GM21737 (cell line): ENCODE results near the gene SRGAP2B.
"Not testable (repeated sequence)": the region's sequence is repeated elsewhere in the genome, so short reads cannot be mapped to it uniquely, and the experiment has no call there.

Source experiments
- ATAC-seq: cut with Tn5 transposase; IDR thresholded peaks from one replicate; pipeline ENCODE4 v1.9.1; 2021; ENCODE audit warnings: mild to moderate bottlenecking, moderate library complexity; ENCODE audit not compliant: unreplicated experiment

Gene SRGAP2B

DNA sequence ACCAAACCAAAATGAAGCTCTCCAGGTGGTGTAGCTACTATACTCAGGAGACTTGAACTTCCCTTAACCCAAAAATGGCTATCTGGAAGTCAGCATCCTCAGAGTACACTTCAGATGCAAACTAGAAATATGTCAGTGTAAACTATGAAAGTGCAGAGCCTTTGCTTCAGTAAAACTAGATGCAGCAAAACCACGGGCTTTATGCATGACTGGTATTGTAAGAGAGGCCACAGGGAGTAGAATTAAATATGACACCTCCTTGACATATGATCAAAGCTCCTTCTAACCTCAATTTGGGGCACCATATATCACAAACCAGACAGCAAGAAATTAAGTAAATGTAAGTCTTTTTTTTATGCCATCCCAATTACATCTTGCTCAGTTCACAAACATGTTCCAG lies 47.6 kb downstream of the SRGAP2B start:
- ATAC-seq: peak; percentile 82

- not testable (repeated sequence) for ATAC-seq
These were observed 49.4 kb downstream of the SRGAP2B start for GRCh38 chr1:145045571-145046273.

DNA sequence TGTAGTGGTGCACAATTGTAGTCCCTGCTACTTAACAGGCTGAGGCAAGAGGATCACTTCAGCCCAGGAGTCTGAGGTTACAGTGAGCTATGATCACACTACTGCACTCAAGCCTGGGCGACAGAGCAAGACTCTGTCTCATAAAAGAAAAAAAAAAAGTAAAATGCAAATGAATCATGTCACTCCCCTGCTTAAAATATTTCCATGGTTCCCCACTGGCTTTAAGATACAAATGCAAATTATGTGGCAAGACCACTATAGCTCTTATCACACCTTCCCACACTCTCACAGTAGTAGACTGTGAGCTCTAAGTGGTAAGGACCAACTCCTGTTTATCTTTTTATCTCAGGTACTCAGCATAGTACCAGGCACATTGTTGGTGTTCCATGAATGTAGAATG lies 53.6 kb downstream of the SRGAP2B start:
- ATAC-seq: not testable (repeated sequence)

- not testable (repeated sequence) for ATAC-seq
These were observed 59.1 kb downstream of the SRGAP2B start for GRCh38 chr1:145036019-145036418.

DNA sequence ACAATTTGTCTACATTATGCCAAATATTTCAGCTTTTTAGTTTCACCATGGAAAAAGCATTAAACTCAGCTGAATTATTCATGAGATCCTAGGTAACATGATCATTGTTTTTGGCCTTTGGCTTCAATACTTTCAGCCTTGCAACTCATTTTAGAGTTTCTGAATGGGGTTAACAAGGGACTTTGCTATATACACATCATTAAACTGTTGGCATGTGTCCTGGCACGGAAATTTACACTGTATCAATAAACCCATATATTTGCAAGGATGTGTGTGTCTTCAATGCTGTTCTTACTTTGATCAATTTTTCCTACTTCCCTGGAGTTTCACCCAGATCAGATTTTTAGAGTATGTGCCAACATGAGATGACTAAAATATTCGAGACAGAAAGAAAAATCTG lies 61.6 kb downstream of the SRGAP2B start:
- ATAC-seq: not testable (repeated sequence)

DNA sequence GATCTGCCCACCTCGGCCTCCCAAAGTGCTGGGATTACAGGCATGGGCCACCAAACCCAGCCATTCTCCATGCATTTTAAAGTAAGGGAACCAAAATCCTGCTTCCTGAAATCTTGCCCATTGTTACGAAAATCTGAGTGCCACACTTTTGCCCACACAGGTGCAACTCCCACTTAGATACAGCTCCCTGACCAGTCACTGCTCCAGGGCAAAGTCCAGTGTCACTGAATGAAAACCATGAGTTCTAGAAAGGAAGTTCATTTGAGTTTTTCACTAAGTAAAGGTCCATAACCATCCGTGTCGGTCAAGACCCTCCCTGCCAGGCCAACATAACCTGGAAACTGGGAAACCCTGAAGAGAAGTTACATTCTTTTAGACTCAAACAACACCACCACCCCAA lies 67.9 kb downstream of the SRGAP2B start:
- not testable (repeated sequence) for ATAC-seq

DNA sequence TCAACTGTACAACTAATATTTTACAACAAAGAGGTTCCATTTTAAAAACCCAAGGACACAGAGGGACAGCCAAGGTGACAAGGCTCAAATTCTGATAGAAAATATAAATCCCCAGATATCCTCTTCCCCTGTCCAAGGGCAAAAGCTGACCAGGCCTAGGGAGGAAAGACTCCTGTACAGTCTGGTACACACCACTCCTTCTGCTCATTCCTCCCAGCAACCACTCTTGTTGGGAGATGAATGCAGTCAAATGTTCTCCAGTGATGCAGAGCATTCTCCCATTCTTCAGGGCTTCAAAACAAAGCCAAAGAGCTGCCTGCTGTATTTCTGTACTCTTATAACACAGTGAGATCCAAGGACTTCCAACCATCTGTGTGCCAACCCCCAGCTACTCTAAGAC lies 69.8 kb downstream of the SRGAP2B start:
- not testable (repeated sequence) for ATAC-seq

DNA sequence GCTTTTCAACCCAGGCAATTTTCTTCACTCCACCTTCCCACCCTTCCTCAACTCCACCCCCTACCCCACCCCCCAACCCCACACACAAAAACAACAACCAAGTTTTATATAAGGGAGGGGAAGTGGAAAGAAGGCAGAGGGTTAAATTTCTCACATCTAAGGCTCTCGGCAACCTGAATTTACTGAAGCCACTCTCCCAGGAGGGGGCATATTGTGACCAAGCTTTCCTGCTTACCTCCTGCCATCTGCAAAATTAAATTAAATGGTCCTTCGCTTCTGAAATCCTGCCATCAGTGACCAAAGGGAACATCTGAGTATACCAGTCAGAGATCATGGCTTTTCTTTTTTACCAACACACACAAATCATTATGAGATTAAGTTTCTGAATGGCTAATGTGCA lies 72.9 kb downstream of the SRGAP2B start:
- ATAC-seq: not testable (repeated sequence)

GRCh38 chr1:145021749-145022148 lies 73.4 kb downstream of the SRGAP2B start:
- not testable (repeated sequence) for ATAC-seq

DNA sequence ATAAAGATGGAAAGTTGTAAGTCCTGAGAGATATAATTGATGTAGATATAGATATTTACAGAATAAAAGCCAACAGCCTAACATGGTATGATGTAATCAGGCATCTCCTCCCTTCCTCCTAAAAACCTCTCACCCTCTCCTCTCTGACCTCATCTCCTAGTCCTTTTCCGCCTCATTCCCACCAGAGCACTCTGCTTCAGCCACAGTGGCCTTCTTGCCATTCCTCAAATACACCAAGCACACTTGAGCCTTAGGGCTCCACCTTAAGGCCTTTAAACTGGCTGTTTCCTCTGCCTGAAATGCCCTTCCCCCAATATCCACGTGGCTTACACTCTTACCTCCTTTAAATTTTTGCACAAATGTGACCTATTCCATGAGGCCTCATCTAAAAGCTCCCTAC lies 75.4 kb downstream of the SRGAP2B start:
- ATAC-seq: not testable (repeated sequence)

DNA sequence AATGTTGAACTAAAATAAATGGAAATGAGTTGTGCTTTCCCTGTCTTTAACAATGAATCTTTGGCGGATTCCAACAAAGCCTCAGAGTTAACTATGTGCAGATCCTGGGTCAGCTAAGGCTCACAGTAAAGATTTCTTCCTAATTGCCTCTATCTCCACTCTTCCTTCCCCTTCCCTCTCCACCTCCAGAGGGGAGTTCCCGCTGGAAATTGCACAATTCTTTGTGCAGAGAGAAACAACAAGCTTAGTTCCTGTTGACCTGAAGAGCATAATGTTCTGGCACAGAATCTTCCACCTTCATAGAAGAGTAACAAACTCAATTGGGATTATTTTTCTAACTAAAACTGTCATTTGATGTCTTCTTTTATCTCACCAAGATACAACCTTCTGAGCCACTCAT lies 77.4 kb downstream of the SRGAP2B start:
- not testable (repeated sequence) for ATAC-seq

- not testable (repeated sequence) for ATAC-seq
These were observed 78.7 kb downstream of the SRGAP2B start for GRCh38 chr1:145016492-145016862.

GRCh38 chr1:145015744-145016491 lies 79.2 kb downstream of the SRGAP2B start:
- peak; percentile 53 for ATAC-seq

GRCh38 chr1:145013353-145013752 lies 81.8 kb downstream of the SRGAP2B start:
- not testable (repeated sequence) for ATAC-seq

GRCh38 chr1:145011811-145012210 lies 83.3 kb downstream of the SRGAP2B start:
- not testable (repeated sequence) for ATAC-seq

DNA sequence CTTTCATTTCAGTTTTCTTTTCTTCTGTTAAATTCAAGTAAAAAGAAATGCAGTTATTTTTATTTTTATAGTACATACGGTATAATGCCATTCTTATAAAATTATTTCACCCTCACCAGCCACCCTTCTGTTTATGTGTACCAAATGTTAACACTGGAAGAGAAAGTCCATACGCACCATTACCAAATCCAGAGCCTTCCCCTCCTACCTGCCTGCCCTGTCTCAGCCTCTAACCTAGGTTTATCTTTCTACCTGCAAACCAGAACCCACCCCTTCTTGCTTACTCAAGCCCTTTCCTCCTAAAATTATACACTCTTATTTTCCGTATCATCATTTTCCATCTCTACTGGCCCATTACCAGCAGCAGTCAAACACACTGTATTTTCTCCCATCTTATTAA lies 84.5 kb downstream of the SRGAP2B start:
- ATAC-seq: not testable (repeated sequence)

DNA sequence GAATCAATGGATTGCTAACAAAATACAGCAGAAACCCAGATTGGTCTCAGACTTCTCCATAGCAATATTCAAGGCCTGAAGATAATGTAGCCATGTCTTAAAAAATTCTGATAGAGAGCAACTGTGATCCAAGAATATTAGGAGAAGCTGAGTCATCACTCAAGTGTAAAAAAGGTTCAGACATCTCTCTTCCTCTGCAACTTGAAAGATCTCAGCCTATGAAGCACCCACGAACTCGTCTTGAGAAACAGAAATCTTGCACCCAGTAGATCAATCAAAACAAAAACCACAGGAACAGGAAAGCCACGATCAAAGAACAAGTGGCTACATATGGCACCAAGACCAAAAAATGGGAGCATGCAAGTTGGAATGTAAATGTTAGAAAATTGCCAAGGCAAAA lies 85.2 kb downstream of the SRGAP2B start:
- ATAC-seq: not testable (repeated sequence)

DNA sequence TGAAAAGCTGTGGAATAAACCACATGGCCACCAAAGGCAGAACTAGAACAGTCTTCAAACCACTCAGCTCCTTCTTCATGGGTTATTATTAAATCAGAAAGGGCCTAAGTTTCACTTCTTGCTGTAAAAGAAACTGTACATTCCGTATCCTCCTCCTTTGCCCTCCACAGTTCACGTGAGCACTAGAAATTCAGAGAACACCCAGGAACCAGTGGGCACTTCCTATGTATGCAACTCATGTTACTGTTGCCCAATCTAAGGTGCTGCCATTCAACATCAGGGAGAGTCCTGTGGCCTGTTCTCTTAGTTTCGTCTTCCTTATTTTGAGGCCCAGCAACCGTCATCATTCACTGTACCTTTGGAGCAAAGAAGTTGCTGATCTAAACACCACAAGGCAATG lies 86.7 kb downstream of the SRGAP2B start:
- ATAC-seq: peak; percentile 56

- not testable (repeated sequence) for ATAC-seq
These were observed 90.0 kb downstream of the SRGAP2B start for GRCh38 chr1:145005142-145005541.

- not testable (repeated sequence) for ATAC-seq
These were observed 93.7 kb downstream of the SRGAP2B start for GRCh38 chr1:145001381-145001780.

GRCh38 chr1:145000743-145001326 lies 94.3 kb downstream of the SRGAP2B start:
- not testable (repeated sequence) for ATAC-seq
